OCI-LY7 (cell line): ENCODE results near the gene ENDOG. TPM values are rescaled to one million over a fixed set of nuclear protein-coding genes. Genes with fewer than 3 reads are reported as not detected.
"Not testable (repeated sequence)": the region's sequence is repeated elsewhere in the genome, so short reads cannot be mapped to it uniquely, and the experiment has no call there.

Source experiments
- BruUV-seq: library from RNA; stranded (reverse); fragments of 400-500 nt; replicated peaks from 2 replicates; lab custom pipeline; 2021; lab: Mats Ljungman, UMichigan
- CTCF ChIA-PET: fragments of 300-600 bp; sonication (Branson Sonifier 250); formaldehyde crosslinking; loops from one replicate; lab custom pipeline; 2022; ENCODE audit warnings: antibody characterized with exemption; ENCODE audit not compliant: unreplicated experiment; lab: Charles Lee
- POLR2A ChIA-PET: fragments of 300-600 bp; sonication (Branson Sonifier 250); formaldehyde crosslinking; loops from one replicate; lab custom pipeline; 2022; ENCODE audit warnings: antibody characterized with exemption; lab: Charles Lee
- DNase-seq: peaks from one replicate; pipeline ENCODE4 v3.0.0-alpha.2; 2015; ENCODE audit warnings: low spot score
- H2AFZ ChIP-seq: fragments of 200-600 bp; sonication (generic), shearing (Covaris generic); 2 replicates; pipeline ENCODE4 v1.6.1; 2014; ENCODE audit warnings: mild to moderate bottlenecking, antibody characterized with exemption, low read length, moderate library complexity
- H3K27ac ChIP-seq: fragments of 200-600 bp; sonication (generic); 2 replicates; pipeline ENCODE4 v1.5.1; 2014; ENCODE audit warnings: mixed run types, low read depth, mild to moderate bottlenecking, moderate library complexity, low read length, inconsistent platforms; ENCODE audit not compliant: poor library complexity, severe bottlenecking
- H3K36me3 ChIP-seq: fragments of 200-600 bp; sonication (generic); 2 replicates; pipeline ENCODE4 v1.6.1; 2014; ENCODE audit warnings: mild to moderate bottlenecking, antibody characterized with exemption, low read length, moderate library complexity, mixed read lengths; ENCODE audit not compliant: insufficient read depth
- H3K4me1 ChIP-seq: fragments of 200-600 bp; sonication (generic); 2 replicates; pipeline ENCODE4 v1.5.1; 2014; ENCODE audit warnings: mild to moderate bottlenecking, low read length; ENCODE audit not compliant: insufficient read depth, poor library complexity, severe bottlenecking
- H3K4me2 ChIP-seq: fragments of 200-600 bp; sonication (generic); 2 replicates; pipeline ENCODE4 v1.6.1; 2014; ENCODE audit warnings: mild to moderate bottlenecking, low read length
- H3K4me3 ChIP-seq: fragments of 200-600 bp; sonication (generic); 2 replicates; pipeline ENCODE4 v1.5.1; 2014; ENCODE audit warnings: mild to moderate bottlenecking, low read depth, low read length; ENCODE audit not compliant: poor library complexity, severe bottlenecking
- H3K79me2 ChIP-seq: fragments of 200-600 bp; sonication (generic); 2 replicates; pipeline ENCODE4 v1.6.1; 2016; ENCODE audit warnings: low read depth, mild to moderate bottlenecking, low read length, moderate library complexity, mixed read lengths; ENCODE audit not compliant: insufficient read depth
- H3K9me2 ChIP-seq: fragments of 200-600 bp; sonication (generic); 2 replicates; pipeline ENCODE4 v1.6.1; 2016; ENCODE audit warnings: mild to moderate bottlenecking, low read length, mixed read lengths; ENCODE audit not compliant: insufficient read depth
- H3K9me3 ChIP-seq: fragments of 200-600 bp; sonication (generic); 2 replicates; pipeline ENCODE4 v1.6.1; 2014; ENCODE audit warnings: mild to moderate bottlenecking, mixed run types, low read length, mixed read lengths
- H4K20me1 ChIP-seq: fragments of 200-600 bp; sonication (generic); 2 replicates; pipeline ENCODE4 v1.6.1; 2014; ENCODE audit warnings: mild to moderate bottlenecking, antibody characterized with exemption, low read length, moderate library complexity, mixed read lengths; ENCODE audit not compliant: insufficient read depth
- CTCF ChIP-seq: fragments of 200-600 bp; sonication (generic); conservative IDR thresholded peaks from 2 replicates; pipeline ENCODE4 v1.5.1; 2014; ENCODE audit warnings: mild to moderate bottlenecking, antibody characterized with exemption, low read length, moderate library complexity, mixed read lengths
- EZH2phosphoT487 ChIP-seq: fragments of 200-600 bp; sonication (generic); IDR thresholded peaks from 2 replicates; pipeline ENCODE4 v1.6.1; 2018; ENCODE audit warnings: low read depth, borderline replicate concordance, mild to moderate bottlenecking, mixed run types, antibody characterized with exemption, low read length, moderate library complexity, mixed read lengths
- intact Hi-C: fragments of 100-400 bp; cut with micrococcal nuclease; formaldehyde crosslinking; loops from one replicate; pipeline ENCODE4 v1.10.0; 2022; ENCODE audit not compliant: unreplicated experiment
- total RNA-seq, 2 experiments: library from RNA; depleted of rRNA in 1 of 2; stranded (reverse); fragments of >200 nt in 1 of 2; shearing (Covaris generic) in 1 of 2; gene quantifications; 2 replicates each; pipeline ENCODE4 v1.2.3, GENCODE V29; 2014 to 2022

ENDOG gene
- total RNA-seq, 2 experiments from 2014 or later: 29.4 to 35.2 TPM

- no peaks in the 10 kb centered on the region for H4K20me1 ChIP-seq
- no peak overlapping the region for H2AFZ ChIP-seq
Observed at GRCh38 chr9:128863647-128864046, 45.3 kb downstream of the ENDOG start.

GRCh38 chr9:128870128-128870940, 52.0 kb downstream of the ENDOG start:
- no peak for DNase-seq
- Histone ChIP-seq H3K36me3 (peaks cover 23% of the 10 kb centered on the region), H4K20me1 (no peaks in the 10 kb centered on the region), H3K4me2 (no peak overlapping the region), H2AFZ (no peak overlapping the region), H3K27ac (no peak overlapping the region), H3K79me2 (peaks cover 7% of the 10 kb centered on the region; the same call in 1 of the 2 replicates), H3K9me3 (no peaks in the 10 kb centered on the region), H3K4me1 (no peaks in the 10 kb centered on the region), H3K4me3 (no peak overlapping the region), H3K9me2 (no peaks in the 10 kb centered on the region)
- POLR2A ChIA-PET: no interaction called here
- CTCF ChIA-PET: no interaction called here
- TF ChIP-seq CTCF (no peak), EZH2phosphoT487 (no peak)
- intact Hi-C loops: no loop called here
- TSS peak; percentile 30 for BruUV-seq

More at GRCh38 chr9:128863647-128864046, 45.3 kb downstream of the ENDOG start:
- Histone ChIP-seq H3K4me1 (peaks cover 4% of the 10 kb centered on the region), H3K4me2 (no peak overlapping the region; the same call in 1 of the 2 replicates), H3K79me2 (no peaks in the 10 kb centered on the region), H3K36me3 (0 out of 2 replicates have a peak, but pooled peaks cover 3% of the 10 kb centered on the region), H3K9me2 (no peaks in the 10 kb centered on the region), H3K27ac (no peak overlapping the region), H3K9me3 (no peaks in the 10 kb centered on the region), H3K4me3 (no peak overlapping the region)
- TF ChIP-seq CTCF: peak; percentile 88
- TF ChIP-seq EZH2phosphoT487: no peak
- no TSS peak for BruUV-seq
- DNase-seq: peak; percentile 80
- CTCF ChIA-PET: interaction anchor here (0.6 to 2.2 kb wide), 4 partner anchors 14 to 198 kb away, joined by 3 to 5 read pairs (median 5); no protein-coding TSS in a partner anchor
- POLR2A ChIA-PET: interaction anchor here (0.6 kb wide), 3 partner anchors 187 to 354 kb away, joined by 4 to 5 read pairs (median 5); no protein-coding TSS in a partner anchor
- intact Hi-C loops: loop anchor here (1.0 to 5.0 kb wide), 3 partner anchors 65 to 144 kb away; partner anchors contain the start of genes DOLK and NUP188

GRCh38 chr9:128870941-128871265, 52.6 kb downstream of the ENDOG start:
- not testable (repeated sequence) for H3K9me3 ChIP-seq, BruUV-seq

More at GRCh38 chr9:128870941-128871265, 52.6 kb downstream of the ENDOG start:
- H3K79me2 ChIP-seq, H3K9me2 ChIP-seq, CTCF ChIA-PET, H2AFZ ChIP-seq, H4K20me1 ChIP-seq, H3K27ac ChIP-seq, DNase-seq, H3K4me2 ChIP-seq, H3K4me3 ChIP-seq, intact Hi-C loops, H3K4me1 ChIP-seq: not testable (repeated sequence)
- POLR2A ChIA-PET: interaction anchor here (1.2 kb wide), 1 partner anchor 318 kb away, joined by 5 read pairs; no protein-coding TSS in a partner anchor
- peaks cover 23% of the 10 kb centered on the region for H3K36me3 ChIP-seq

Other genes starting within 250 kb of the ENDOG start
- 71.8 and 97.6 TPM in 2 replicates for gene DYNC2I2, start 161.7 kb upstream of the ENDOG start, total RNA-seq (2014; rRNA removed; shearing (Covaris generic))
- gene DYNC2I2, start 161.7 kb upstream of the ENDOG start, total RNA-seq (2022): 51.6 and 55.5 TPM in 2 replicates
- gene SET, start 129.3 kb upstream of the ENDOG start, total RNA-seq (2014; rRNA removed; shearing (Covaris generic)): 598 and 1,041 TPM in 2 replicates
- 686 and 701 TPM in 2 replicates for gene SET, start 129.3 kb upstream of the ENDOG start, total RNA-seq (2022)
- 0.88 and 1.5 TPM in 2 replicates for gene PKN3, start 116.0 kb upstream of the ENDOG start, total RNA-seq (2014; rRNA removed; shearing (Covaris generic))
- gene PKN3, start 116.0 kb upstream of the ENDOG start, total RNA-seq (2022): 3.3 and 4.6 TPM in 2 replicates
- gene ZDHHC12, start 94.4 kb upstream of the ENDOG start, total RNA-seq (2014; rRNA removed; shearing (Covaris generic)): 29.0 and 56.8 TPM in 2 replicates
- 37.0 and 40.0 TPM in 2 replicates for gene ZDHHC12, start 94.4 kb upstream of the ENDOG start, total RNA-seq (2022)
- 6.9 and 11.0 TPM in 2 replicates for gene ZER1, start 46.6 kb upstream of the ENDOG start, total RNA-seq (2014; rRNA removed; shearing (Covaris generic))
- 15.1 and 20.0 TPM in 2 replicates for gene ZER1, start 46.6 kb upstream of the ENDOG start, total RNA-seq (2022)
- gene TBC1D13, start 31.2 kb upstream of the ENDOG start, total RNA-seq (2014; rRNA removed; shearing (Covaris generic)): 14.9 and 18.7 TPM in 2 replicates
- gene TBC1D13, start 31.2 kb upstream of the ENDOG start, total RNA-seq (2022): 18.9 and 24.7 TPM in 2 replicates
- 38.9 and 51.2 TPM in 2 replicates for gene SPOUT1, start 11.3 kb downstream of the ENDOG start, total RNA-seq (2014; rRNA removed; shearing (Covaris generic))
- 47.8 and 52.5 TPM in 2 replicates for gene SPOUT1, start 11.3 kb downstream of the ENDOG start, total RNA-seq (2022)
- gene KYAT1, start 63.5 kb downstream of the ENDOG start, total RNA-seq (2014; rRNA removed; shearing (Covaris generic)): 38.2 and 44.7 TPM in 2 replicates
- 28.3 and 34.5 TPM in 2 replicates for gene KYAT1, start 63.5 kb downstream of the ENDOG start, total RNA-seq (2022)
- gene LRRC8A, start 63.6 kb downstream of the ENDOG start, total RNA-seq (2014; rRNA removed; shearing (Covaris generic)): 20.0 and 26.9 TPM in 2 replicates
- gene LRRC8A, start 63.6 kb downstream of the ENDOG start, total RNA-seq (2022): 21.0 and 22.9 TPM in 2 replicates
- 69.0 and 83.5 TPM in 2 replicates for gene PHYHD1, start 102.5 kb downstream of the ENDOG start, total RNA-seq (2014; rRNA removed; shearing (Covaris generic))
- 132 and 150 TPM in 2 replicates for gene PHYHD1, start 102.5 kb downstream of the ENDOG start, total RNA-seq (2022)
- gene DOLK, start 129.1 kb downstream of the ENDOG start, total RNA-seq (2014; rRNA removed; shearing (Covaris generic)): 9.6 and 11.2 TPM in 2 replicates
- gene DOLK, start 129.1 kb downstream of the ENDOG start, total RNA-seq (2022): 5.1 and 5.8 TPM in 2 replicates
- gene NUP188, start 129.2 kb downstream of the ENDOG start, total RNA-seq (2014; rRNA removed; shearing (Covaris generic)): 70.5 and 73.6 TPM in 2 replicates
- gene NUP188, start 129.2 kb downstream of the ENDOG start, total RNA-seq (2022): 83.8 and 91.6 TPM in 2 replicates
- gene SH3GLB2, start 209.8 kb downstream of the ENDOG start, total RNA-seq (2014; rRNA removed; shearing (Covaris generic)): 58.4 and 73.6 TPM in 2 replicates
- 92.6 and 95.8 TPM in 2 replicates for gene SH3GLB2, start 209.8 kb downstream of the ENDOG start, total RNA-seq (2022)
- 27.7 and 29.2 TPM in 2 replicates for gene MIGA2, start 218.1 kb downstream of the ENDOG start, total RNA-seq (2014; rRNA removed; shearing (Covaris generic))
- 36.9 and 37.7 TPM in 2 replicates for gene MIGA2, start 218.1 kb downstream of the ENDOG start, total RNA-seq (2022)